Measurements from ENCODE around the gene DDN. TPM values are rescaled to one million over a fixed set of nuclear protein-coding genes. Genes with fewer than 3 reads are reported as not detected.
A peak's percentile ranks its signal among the peaks of the same experiment; 100 is the strongest.

Gene DDN
- total and polyA plus RNA-seq, 2 donors (not counting 1 experiment from before 2014, with no cell fraction given), result 0.10 to 0.75 TPM

DNA sequence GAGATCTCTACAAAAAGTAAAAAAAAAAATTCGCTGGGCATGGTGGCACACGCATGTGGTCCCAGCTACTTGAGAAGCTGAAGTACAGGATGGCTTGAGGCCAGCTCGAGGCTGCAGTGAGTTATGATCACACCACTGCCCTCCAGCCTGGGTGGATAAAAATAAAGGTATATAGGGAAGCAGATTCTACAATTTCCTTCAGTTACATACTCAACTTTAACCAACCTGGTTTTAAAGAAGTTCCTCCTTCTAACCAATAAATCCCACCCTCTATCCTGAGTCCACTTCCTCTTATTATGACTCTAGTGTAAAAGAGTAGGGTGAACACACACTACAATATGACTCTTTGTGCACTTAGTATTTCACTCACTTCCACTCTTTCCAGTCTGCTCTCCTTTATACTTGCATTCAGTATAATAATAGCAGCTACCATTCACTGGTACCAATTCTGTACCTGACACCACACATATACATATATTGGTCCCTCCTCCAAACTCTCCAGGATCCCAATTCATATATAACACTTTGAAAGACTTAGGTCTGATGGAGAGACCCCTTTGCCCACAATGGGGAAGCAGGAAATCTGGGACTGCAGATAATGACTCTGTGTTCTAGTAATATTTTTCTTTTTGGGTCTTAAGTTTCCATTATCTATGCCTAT, 44.2 kb downstream of the DDN start:
- peaks cover 8 to 10% of the 10 kb centered on the region in 2 experiments for H3K36me3 ChIP-seq (replicated peaks in 1 of 2; ENCODE audit: control extremely low read depth in 1 of 2, control insufficient read depth in 1 of 2, extremely low read depth in 1 of 2, insufficient read depth in 2 of 2, low read length in 1 of 2)
- DNase-seq, result peak; percentile 45
- POLR2A ChIA-PET, result interaction anchor here (0.6 to 1.0 kb wide), 2 partner anchors 30 to 1809 kb away, joined by 5 to 8 read pairs; partner anchors contain the start of genes ATF1 and FKBP11
- ATAC-seq (ENCODE audit: low read depth), result no peak
- Mint-ChIP-seq H3K27me3 (no peaks in the 10 kb centered on the region), H3K4me3 (peak overlapping the region; percentile 58), H3K27ac (peak overlapping the region; percentile 38), H3K9me3 (ENCODE audit: insufficient read depth) (no peaks in the 10 kb centered on the region), H3K4me1 (peaks cover 43% of the 10 kb centered on the region)
- H3K79me2 ChIP-seq (ENCODE audit: control insufficient read depth, insufficient read depth, low read length), result peaks cover 73% of the 10 kb centered on the region
- no peaks in the 10 kb centered on the region for H3K27me3 ChIP-seq (replicated peaks in 1 of 4; ENCODE audit: control extremely low read depth in 1 of 4, control insufficient read depth in 3 of 4, insufficient read depth in 4 of 4, low read length in 3 of 4)
- no peak for TF ChIP-seq EZH2 (IDR thresholded peaks at IDR 0.05; ENCODE audit: borderline replicate concordance, insufficient read depth, low read depth, low read length, poor library complexity, severe bottlenecking)
- TF ChIP-seq, protein P1, sequence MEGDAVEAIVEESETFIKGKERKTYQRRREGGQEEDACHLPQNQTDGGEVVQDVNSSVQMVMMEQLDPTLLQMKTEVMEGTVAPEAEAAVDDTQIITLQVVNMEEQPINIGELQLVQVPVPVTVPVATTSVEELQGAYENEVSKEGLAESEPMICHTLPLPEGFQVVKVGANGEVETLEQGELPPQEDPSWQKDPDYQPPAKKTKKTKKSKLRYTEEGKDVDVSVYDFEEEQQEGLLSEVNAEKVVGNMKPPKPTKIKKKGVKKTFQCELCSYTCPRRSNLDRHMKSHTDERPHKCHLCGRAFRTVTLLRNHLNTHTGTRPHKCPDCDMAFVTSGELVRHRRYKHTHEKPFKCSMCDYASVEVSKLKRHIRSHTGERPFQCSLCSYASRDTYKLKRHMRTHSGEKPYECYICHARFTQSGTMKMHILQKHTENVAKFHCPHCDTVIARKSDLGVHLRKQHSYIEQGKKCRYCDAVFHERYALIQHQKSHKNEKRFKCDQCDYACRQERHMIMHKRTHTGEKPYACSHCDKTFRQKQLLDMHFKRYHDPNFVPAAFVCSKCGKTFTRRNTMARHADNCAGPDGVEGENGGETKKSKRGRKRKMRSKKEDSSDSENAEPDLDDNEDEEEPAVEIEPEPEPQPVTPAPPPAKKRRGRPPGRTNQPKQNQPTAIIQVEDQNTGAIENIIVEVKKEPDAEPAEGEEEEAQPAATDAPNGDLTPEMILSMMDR (IDR thresholded peaks at IDR 0.05), result no peak
- WGBS (ENCODE audit: insufficient coverage), result no CpG with 5 or more reads among the region's 3 CpGs
- H3K4me2 ChIP-seq (replicated peaks; ENCODE audit: low read depth, low read length, poor library complexity, severe bottlenecking), result peak overlapping the region; percentile 45
- CTCF ChIA-PET, result interaction anchor here (0.8 to 4.5 kb wide), 8 partner anchors 16 to 102 kb away, joined by 3 to 26 read pairs (median 4); partner anchors contain the start of gene WNT1
- no peak overlapping the region for H3K4me3 ChIP-seq (ENCODE audit: control extremely low read depth in 1 of 5, extremely low read depth in 1 of 5, insufficient read depth in 1 of 5, low read depth in 2 of 5, low read length in 4 of 5)
- no peak overlapping the region for H2AFZ ChIP-seq (ENCODE audit: insufficient read depth, low read depth, low read length, poor library complexity, severe bottlenecking)
- H4K20me1 ChIP-seq (ENCODE audit: control insufficient read depth, insufficient read depth, low read length, poor library complexity, severe bottlenecking), result peaks cover 54% of the 10 kb centered on the region
- no peak overlapping the region for H3K9ac ChIP-seq (ENCODE audit: low read length)
- peaks cover 34 to 36% of the 10 kb centered on the region in 2 donors for H3K4me1 ChIP-seq (ENCODE audit: control insufficient read depth in 2 of 2, insufficient read depth in 2 of 2, low read length in 2 of 2)
- intact Hi-C loops (cut with micrococcal nuclease), result no loop called here
- peak overlapping the region in 1 of 2 donors; percentile 27 for H3K27ac ChIP-seq (ENCODE audit: low read length in 2 of 2)
- no peaks in the 10 kb centered on the region for H3K9me3 ChIP-seq (ENCODE audit: control extremely low read depth in 1 of 3, control insufficient read depth in 2 of 3, insufficient read depth in 1 of 3, low read length in 2 of 3)

DNA sequence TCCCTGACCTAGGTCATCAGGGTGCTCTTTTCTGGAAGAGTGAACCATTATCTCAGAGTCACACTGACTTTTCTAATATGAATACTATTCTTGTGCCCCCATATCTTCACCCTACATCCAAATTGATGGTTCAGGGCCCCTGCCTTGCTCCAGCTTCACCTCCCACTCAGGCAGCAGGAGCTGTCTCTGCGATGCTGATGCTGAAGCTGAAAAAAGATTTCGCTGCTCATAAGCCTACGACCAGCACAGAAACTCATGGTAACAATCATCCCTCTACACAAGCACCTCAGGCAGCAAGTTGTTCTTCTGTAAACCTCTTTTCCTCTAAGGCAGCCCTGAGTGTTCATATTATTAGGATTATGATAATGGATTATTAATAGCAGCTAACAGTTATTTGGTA, 45.1 kb downstream of the DDN start:
- POLR2A ChIA-PET, result no interaction called here
- no peak for TF ChIP-seq EZH2 (IDR thresholded peaks at IDR 0.05; ENCODE audit: borderline replicate concordance, insufficient read depth, low read depth, low read length, poor library complexity, severe bottlenecking)
- TF ChIP-seq, protein P1 (IDR thresholded peaks at IDR 0.05), result no peak
- intact Hi-C loops (cut with micrococcal nuclease), result no loop called here
- Histone ChIP-seq H3K27ac (ENCODE audit: low read length in 2 of 2) (no peak overlapping the region), H3K27me3 (replicated peaks in 1 of 4; ENCODE audit: control extremely low read depth in 1 of 4, control insufficient read depth in 3 of 4, insufficient read depth in 4 of 4, low read length in 3 of 4) (no peaks in the 10 kb centered on the region), H3K79me2 (ENCODE audit: control insufficient read depth, insufficient read depth, low read length) (peaks cover 80% of the 10 kb centered on the region), H4K20me1 (ENCODE audit: control insufficient read depth, insufficient read depth, low read length, poor library complexity, severe bottlenecking) (peaks cover 62% of the 10 kb centered on the region), H3K36me3 (replicated peaks in 1 of 2; ENCODE audit: control extremely low read depth in 1 of 2, control insufficient read depth in 1 of 2, extremely low read depth in 1 of 2, insufficient read depth in 2 of 2, low read length in 1 of 2) (peaks cover 8 to 10% of the 10 kb centered on the region in 2 experiments), H3K4me2 (replicated peaks; ENCODE audit: low read depth, low read length, poor library complexity, severe bottlenecking) (no peak overlapping the region), H3K9ac (ENCODE audit: low read length) (no peak overlapping the region), H3K4me1 (ENCODE audit: control insufficient read depth in 2 of 2, insufficient read depth in 2 of 2, low read length in 2 of 2) (peaks cover 34 to 36% of the 10 kb centered on the region in 2 donors), H2AFZ (ENCODE audit: insufficient read depth, low read depth, low read length, poor library complexity, severe bottlenecking) (no peak overlapping the region), H3K4me3 (ENCODE audit: control extremely low read depth in 1 of 5, extremely low read depth in 1 of 5, insufficient read depth in 1 of 5, low read depth in 2 of 5, low read length in 4 of 5) (no peak overlapping the region), H3K9me3 (ENCODE audit: control extremely low read depth in 1 of 3, control insufficient read depth in 2 of 3, insufficient read depth in 1 of 3, low read length in 2 of 3) (no peaks in the 10 kb centered on the region)
- no peak overlapping the region for H3K27ac Mint-ChIP-seq
- no peaks in the 10 kb centered on the region for H3K27me3 Mint-ChIP-seq
- WGBS (ENCODE audit: insufficient coverage), result no CpG with 5 or more reads among the region's 3 CpGs
- CTCF ChIA-PET, result interaction anchor here (0.9 to 1.4 kb wide), 3 partner anchors 15 to 34 kb away, joined by 3 to 4 read pairs (median 3); no protein-coding TSS in a partner anchor
- DNase-seq, result no peak
- H3K4me1 Mint-ChIP-seq, result peaks cover 43% of the 10 kb centered on the region
- no peak for ATAC-seq (ENCODE audit: low read depth)
- no peaks in the 10 kb centered on the region for H3K9me3 Mint-ChIP-seq (ENCODE audit: insufficient read depth)
- no peak overlapping the region for H3K4me3 Mint-ChIP-seq

All from B cell (primary cell).